Tongue (tissue), 2 donors: ENCODE data around the gene GPS1. TPM values are rescaled to one million over a fixed set of nuclear protein-coding genes. Genes with fewer than 3 reads are reported as not detected.

Source experiments
- DNase-seq: peaks from one replicate; pipeline ENCODE4 v3.0.0-alpha.2; 2015
- total RNA-seq: library from RNA; depleted of rRNA; stranded (reverse); fragments of >200 nt; gene quantifications from one replicate; pipeline ENCODE4 v1.2.3, GENCODE V29; 2014

The GPS1 gene
- total RNA-seq, 1 donor from 2014 or later = 70.5 TPM

- no peak for DNase-seq
Observed at GRCh38 chr17:82079001-82079677, 27.4 kb downstream of the GPS1 start.

- no peak for DNase-seq
Observed at GRCh38 chr17:82080048-82080788, 28.5 kb downstream of the GPS1 start.

- no peak for DNase-seq
Observed at GRCh38 chr17:82080789-82081464, 29.2 kb downstream of the GPS1 start.

- DNase-seq = no peak
Observed at GRCh38 chr17:82081546-82081945, 29.8 kb downstream of the GPS1 start.

- DNase-seq = no peak
Observed at GRCh38 chr17:82081966-82082365, 30.3 kb downstream of the GPS1 start.

- DNase-seq = no peak
Observed at GRCh38 chr17:82082456-82082855, 30.8 kb downstream of the GPS1 start.

- DNase-seq = no peak
Observed at GRCh38 chr17:82083009-82083408, 31.3 kb downstream of the GPS1 start.

- DNase-seq = no peak
Observed at GRCh38 chr17:82083533-82084359, 32.0 kb downstream of the GPS1 start.

- DNase-seq = no peak
Observed at GRCh38 chr17:82084373-82085030, 32.8 kb downstream of the GPS1 start.

- no peak for DNase-seq
Observed at GRCh38 chr17:82085031-82085861, 33.5 kb downstream of the GPS1 start.

GRCh38 chr17:82085931-82086764 lies 34.5 kb downstream of the GPS1 start:
- DNase-seq = no peak

- no peak for DNase-seq
Observed at GRCh38 chr17:82086941-82087906, 35.5 kb downstream of the GPS1 start.

- DNase-seq = no peak
Observed at GRCh38 chr17:82087961-82088837, 36.5 kb downstream of the GPS1 start.

GRCh38 chr17:82088838-82089722 lies 37.4 kb downstream of the GPS1 start:
- DNase-seq = no peak

- DNase-seq = no peak
Observed at GRCh38 chr17:82089723-82090548, 38.2 kb downstream of the GPS1 start.
